MCF 10A (cell line): ENCODE results near the gene PHB1. TPM values are rescaled to one million over a fixed set of nuclear protein-coding genes. Genes with fewer than 3 reads are reported as not detected.

Experiments used
- BruUV-seq: library from RNA; stranded (reverse); fragments of 400-500 nt; replicated peaks from 2 replicates; lab custom pipeline; 2021; lab: Mats Ljungman, UMichigan
- CTCF ChIA-PET: fragments of 300-600 bp; sonication (Branson Sonifier 250); formaldehyde crosslinking; extraction: SDS; loops from one replicate; lab custom pipeline; 2021; ENCODE audit warnings: antibody characterized with exemption, inconsistent platforms; lab: Yijun Ruan, JAX
- POLR2A ChIA-PET: fragments of 300-600, 350-650 bp; sonication (Branson Sonifier 250); formaldehyde crosslinking; extraction: SDS; loops from one replicate; lab custom pipeline; 2020; ENCODE audit warnings: antibody characterized with exemption, inconsistent platforms; lab: Yijun Ruan, JAX
- DNase-seq: peaks from one replicate; pipeline ENCODE4 v3.0.0-alpha.2; 2018; ENCODE audit not compliant: unreplicated experiment
- H3K27ac Mint-ChIP-seq: one replicate; pipeline ENCODE4 v1.8.0; 2022; ENCODE audit warnings: mild to moderate bottlenecking, low read depth, mixed read lengths; ENCODE audit not compliant: unreplicated experiment
- H3K27me3 Mint-ChIP-seq: one replicate; pipeline ENCODE4 v1.8.0; 2022; ENCODE audit warnings: mixed read lengths; ENCODE audit not compliant: insufficient read depth, unreplicated experiment
- H3K36me3 Mint-ChIP-seq: one replicate; pipeline ENCODE4 v1.8.0; 2022; ENCODE audit warnings: mild to moderate bottlenecking, moderate library complexity, mixed read lengths; ENCODE audit not compliant: insufficient read depth, unreplicated experiment
- H3K4me1 Mint-ChIP-seq: one replicate; pipeline ENCODE4 v1.8.0; 2022; ENCODE audit warnings: mixed read lengths; ENCODE audit not compliant: insufficient read depth, unreplicated experiment
- H3K4me3 Mint-ChIP-seq: one replicate; pipeline ENCODE4 v1.8.0; 2022; ENCODE audit warnings: mild to moderate bottlenecking, moderate library complexity, mixed read lengths; ENCODE audit not compliant: unreplicated experiment
- H3K9me3 Mint-ChIP-seq: one replicate; pipeline ENCODE4 v1.8.0; 2022; ENCODE audit warnings: mixed read lengths; ENCODE audit not compliant: unreplicated experiment
- CTCF ChIP-seq: fragments of 200-600 bp; IDR thresholded peaks from one replicate; pipeline ENCODE4 v1.8.0; 2022; ENCODE audit warnings: antibody characterized with exemption, mild to moderate bottlenecking; ENCODE audit not compliant: unreplicated experiment
- intact Hi-C: fragments of 100-400 bp; cut with micrococcal nuclease; formaldehyde crosslinking; loops from 2 replicates; pipeline ENCODE4 v1.14.1; 2022
- total RNA-seq: library from RNA; stranded (reverse); gene quantifications from 2 replicates; pipeline ENCODE4 v1.2.3, GENCODE V29; 2022

PHB1 gene
- total RNA-seq, 1 experiment from 2014 or later, result 134 TPM

DNA sequence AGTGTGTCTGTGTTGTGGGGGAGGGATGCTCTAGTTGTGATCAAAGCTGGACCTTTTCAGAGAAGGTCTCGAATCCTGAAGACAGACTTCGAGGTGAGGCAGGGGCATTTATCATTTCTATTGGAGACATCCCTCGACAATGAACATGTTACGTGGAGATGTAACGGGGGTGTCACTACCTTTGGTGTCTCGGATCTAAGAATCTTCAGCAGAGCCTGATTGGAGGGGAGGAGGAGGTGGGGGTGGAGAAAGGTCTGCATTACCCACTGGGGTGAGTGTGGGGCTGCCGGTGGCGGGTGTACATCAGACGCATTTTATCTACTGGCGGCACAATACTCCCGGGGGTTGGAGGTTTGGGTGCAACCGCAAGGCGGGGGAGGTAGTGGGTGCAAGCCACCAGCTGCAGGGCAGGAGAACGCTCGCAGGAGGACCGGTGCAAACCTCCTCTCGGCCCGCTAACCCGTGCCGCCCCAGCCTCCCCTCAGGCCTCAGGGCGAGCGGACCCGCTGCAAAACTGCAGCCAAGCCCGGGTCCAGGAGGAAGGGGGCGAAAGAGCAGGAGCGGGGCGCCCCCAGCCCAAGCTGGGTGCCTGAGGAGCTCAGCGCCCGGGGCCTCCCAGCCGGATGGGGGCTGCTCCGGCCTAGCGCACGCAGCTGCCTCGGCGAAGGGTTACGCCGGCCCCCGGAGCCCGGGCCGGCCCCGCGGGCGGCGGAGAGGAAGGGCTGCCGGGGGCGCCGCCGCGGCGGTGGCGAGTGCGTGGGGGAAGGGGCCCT lies 53.4 kb downstream of the PHB1 start:
- H3K27ac Mint-ChIP-seq, result peak overlapping the region; percentile 69
- no peaks in the 10 kb centered on the region for H3K9me3 Mint-ChIP-seq
- intact Hi-C loops, result loop anchor here (5.0 to 10.0 kb wide), 2 partner anchors 36 to 47 kb away; no protein-coding TSS in a partner anchor
- no peak for TF ChIP-seq CTCF
- POLR2A ChIA-PET, result interaction anchor here (1.0 to 4.3 kb wide), 14 partner anchors 9 to 469 kb away, joined by 3 to 24 read pairs (median 6); partner anchors contain the start of genes ATP5MC1 and PHB1
- peak overlapping the region; percentile 86 for H3K4me3 Mint-ChIP-seq
- no TSS peak for BruUV-seq
- H3K36me3 Mint-ChIP-seq, result no peaks in the 10 kb centered on the region
- H3K27me3 Mint-ChIP-seq, result no peaks in the 10 kb centered on the region
- CTCF ChIA-PET, result interaction anchor here (0.6 to 1.0 kb wide), 2 partner anchors 9 to 1429 kb away, joined by 4 to 5 read pairs; no protein-coding TSS in a partner anchor
- peaks cover 38% of the 10 kb centered on the region for H3K4me1 Mint-ChIP-seq
- DNase-seq, result peak; percentile 50

GRCh38 chr17:49360796-49361128 lies 53.9 kb downstream of the PHB1 start:
- Mint-ChIP-seq H3K4me1 (peaks cover 38% of the 10 kb centered on the region), H3K27me3 (no peaks in the 10 kb centered on the region), H3K36me3 (no peaks in the 10 kb centered on the region), H3K9me3 (no peaks in the 10 kb centered on the region), H3K27ac (peak overlapping the region; percentile 69), H3K4me3 (peak overlapping the region; percentile 86)
- CTCF ChIA-PET, result interaction anchor here (0.6 to 1.0 kb wide), 4 partner anchors 9 to 1428 kb away, joined by 3 to 5 read pairs (median 4); no protein-coding TSS in a partner anchor
- no peak for DNase-seq
- intact Hi-C loops, result loop anchor here (5.0 to 10.0 kb wide), 2 partner anchors 37 to 46 kb away; no protein-coding TSS in a partner anchor
- no TSS peak for BruUV-seq
- TF ChIP-seq CTCF, result no peak
- POLR2A ChIA-PET, result interaction anchor here (0.8 to 4.3 kb wide), 18 partner anchors 9 to 468 kb away, joined by 3 to 24 read pairs (median 4); partner anchors contain the start of genes ATP5MC1 and PHB1

GRCh38 chr17:49359990-49360795 lies 54.5 kb downstream of the PHB1 start:
- intact Hi-C loops, result loop anchor here (5.0 to 10.0 kb wide), 2 partner anchors 37 to 45 kb away; no protein-coding TSS in a partner anchor
- no peak for DNase-seq
- H3K9me3 Mint-ChIP-seq, result no peaks in the 10 kb centered on the region
- TF ChIP-seq CTCF, result no peak
- peak overlapping the region; percentile 69 for H3K27ac Mint-ChIP-seq
- H3K27me3 Mint-ChIP-seq, result no peaks in the 10 kb centered on the region
- no peaks in the 10 kb centered on the region for H3K36me3 Mint-ChIP-seq
- BruUV-seq, result TSS peak; percentile 29
- H3K4me3 Mint-ChIP-seq, result peak overlapping the region; percentile 86
- POLR2A ChIA-PET, result interaction anchor here (0.8 to 4.3 kb wide), 18 partner anchors 8 to 468 kb away, joined by 3 to 24 read pairs (median 6); partner anchors contain the start of genes ATP5MC1 and PHB1
- peaks cover 38% of the 10 kb centered on the region for H3K4me1 Mint-ChIP-seq
- CTCF ChIA-PET, result interaction anchor here (0.6 to 1.1 kb wide), 4 partner anchors 8 to 1428 kb away, joined by 3 to 4 read pairs (median 3); no protein-coding TSS in a partner anchor
